HEK293 (cell line): Measurements from ENCODE around the gene BBS9.

Experiments used
- ZNF121 ChIP-seq: fragments of 450-650 bp; formaldehyde crosslinking; IDR thresholded peaks from 2 replicates; pipeline ENCODE4 v1.5.1; 2016; ENCODE audit warnings: missing biosample characterization, missing genetic modification characterization
- TF ChIP-seq, protein P1 (sequence below): fragments of 450-650 bp; formaldehyde crosslinking; IDR thresholded peaks from 2 replicates; pipeline ENCODE4 v1.5.1; 2016; ENCODE audit warnings: missing biosample characterization, missing genetic modification characterization

DNA sequence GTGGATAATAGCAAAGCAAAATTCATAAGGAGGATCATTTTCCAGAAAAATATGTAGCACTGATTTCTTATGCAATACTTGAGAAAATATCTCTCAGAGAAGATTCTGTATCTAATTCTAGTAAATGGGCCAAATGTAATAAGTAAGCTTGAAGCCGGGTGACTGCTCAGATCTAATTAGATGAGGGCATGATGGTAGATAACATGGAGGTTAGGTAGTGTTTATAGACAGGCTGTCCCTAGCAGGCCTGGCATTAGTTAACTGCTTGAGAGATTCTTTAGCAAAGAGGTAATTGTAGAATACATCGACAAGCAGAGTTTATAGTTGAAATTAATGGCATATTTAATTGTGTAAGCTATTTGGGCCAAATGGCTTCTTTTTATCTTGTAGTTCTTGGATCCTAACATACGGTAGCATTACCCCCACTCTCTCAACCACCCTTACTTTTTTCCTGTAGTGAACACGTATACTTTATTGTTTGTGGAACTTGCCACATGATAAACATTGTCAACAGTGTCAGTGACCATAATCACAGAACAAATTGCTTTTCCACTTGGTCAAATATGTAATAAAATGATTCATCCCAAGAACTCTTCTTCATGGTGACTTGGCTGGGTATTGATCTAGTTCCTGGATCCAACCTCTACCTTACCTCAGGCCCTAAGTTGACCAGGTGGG lies 343.1 kb downstream of the BBS9 start:
- no peak for TF ChIP-seq ZNF121 (tag by site-specific recombination)
- TF ChIP-seq, protein P1, sequence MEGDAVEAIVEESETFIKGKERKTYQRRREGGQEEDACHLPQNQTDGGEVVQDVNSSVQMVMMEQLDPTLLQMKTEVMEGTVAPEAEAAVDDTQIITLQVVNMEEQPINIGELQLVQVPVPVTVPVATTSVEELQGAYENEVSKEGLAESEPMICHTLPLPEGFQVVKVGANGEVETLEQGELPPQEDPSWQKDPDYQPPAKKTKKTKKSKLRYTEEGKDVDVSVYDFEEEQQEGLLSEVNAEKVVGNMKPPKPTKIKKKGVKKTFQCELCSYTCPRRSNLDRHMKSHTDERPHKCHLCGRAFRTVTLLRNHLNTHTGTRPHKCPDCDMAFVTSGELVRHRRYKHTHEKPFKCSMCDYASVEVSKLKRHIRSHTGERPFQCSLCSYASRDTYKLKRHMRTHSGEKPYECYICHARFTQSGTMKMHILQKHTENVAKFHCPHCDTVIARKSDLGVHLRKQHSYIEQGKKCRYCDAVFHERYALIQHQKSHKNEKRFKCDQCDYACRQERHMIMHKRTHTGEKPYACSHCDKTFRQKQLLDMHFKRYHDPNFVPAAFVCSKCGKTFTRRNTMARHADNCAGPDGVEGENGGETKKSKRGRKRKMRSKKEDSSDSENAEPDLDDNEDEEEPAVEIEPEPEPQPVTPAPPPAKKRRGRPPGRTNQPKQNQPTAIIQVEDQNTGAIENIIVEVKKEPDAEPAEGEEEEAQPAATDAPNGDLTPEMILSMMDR, result no peak
